HEK293T (cell line): ENCODE data around the gene ABHD12.

ENCODE experiments used
- ELF4 ChIP-seq: fragments of 450-650 bp; IDR thresholded peaks from 2 replicates; pipeline ENCODE4 v1.6.1; 2017; ENCODE audit warnings: antibody characterized with exemption
- FOXK2 ChIP-seq: fragments of 450-650 bp; IDR thresholded peaks from 2 replicates; pipeline ENCODE4 v1.6.1; 2016; ENCODE audit warnings: mild to moderate bottlenecking

DNA sequence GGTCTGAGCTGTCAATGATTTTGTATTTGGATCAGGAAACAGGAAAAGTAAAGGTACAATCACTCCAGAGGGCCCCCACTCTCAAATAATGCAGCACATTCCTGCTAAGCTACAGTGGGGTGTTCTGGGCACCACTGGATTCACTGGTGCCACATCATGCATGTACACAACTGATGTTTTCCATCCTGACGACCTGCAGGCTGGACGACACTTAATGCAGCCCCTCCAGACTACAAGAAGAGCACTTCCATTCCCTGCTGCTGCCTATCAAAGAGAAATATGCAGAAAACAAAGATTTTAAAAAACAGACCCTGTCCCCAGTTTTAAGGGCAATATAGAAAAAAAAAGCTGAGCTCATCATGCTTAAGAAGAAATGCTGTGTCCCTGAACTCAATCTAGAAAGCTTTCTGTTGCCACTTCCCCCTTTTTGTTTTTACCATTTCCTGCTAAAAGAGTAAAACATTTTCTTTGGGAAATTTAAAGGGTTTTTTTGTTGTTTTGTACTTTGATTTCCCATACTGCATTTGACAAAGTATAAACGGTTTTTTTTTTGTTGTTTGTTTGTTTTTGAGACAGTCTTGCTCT, 35.5 kb downstream of the ABHD12 start:
- no peak for TF ChIP-seq ELF4
- TF ChIP-seq FOXK2 = no peak
